ENCODE measurements around the gene ZNF814. TPM values are rescaled to one million over a fixed set of nuclear protein-coding genes. Genes with fewer than 3 reads are reported as not detected.
"Not testable (repeated sequence)": the region's sequence is repeated elsewhere in the genome, so short reads cannot be mapped to it uniquely, and the experiment has no call there.

ZNF814 gene
- total RNA-seq, 2 experiments from 2014 or later = 25.0 to 27.9 TPM

DNA sequence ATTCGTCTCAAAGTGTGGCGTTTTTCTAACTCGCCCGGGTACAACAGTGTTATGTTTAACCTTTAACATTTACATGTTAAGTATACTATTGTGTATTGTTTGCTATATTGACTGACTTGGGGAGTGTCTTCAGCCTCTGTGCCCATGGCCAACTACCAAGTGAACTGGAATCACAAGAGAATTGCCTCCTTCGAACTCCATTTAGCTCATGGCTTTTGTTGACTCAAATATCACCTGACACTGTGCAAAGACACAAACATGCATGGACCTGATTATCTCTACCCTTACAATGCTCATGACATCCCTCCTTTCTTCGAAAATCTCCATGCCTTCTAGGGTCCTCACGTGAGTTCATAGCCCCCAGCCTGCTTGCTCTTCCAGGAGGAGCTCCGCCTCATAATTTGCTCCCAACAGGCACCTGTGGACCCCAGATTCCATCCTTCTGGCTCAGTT is 704 bp downstream of the ZNF814 start:
- peaks cover 21% of the 10 kb centered on the region for H3K9me3 Mint-ChIP-seq
- DNase-seq = no peak
- H3K36me3 Mint-ChIP-seq (ENCODE audit: low read depth) = peaks cover 52% of the 10 kb centered on the region
- CTCF ChIA-PET = interaction anchor here (0.9 to 1.2 kb wide), 2 partner anchors 10 to 15 kb away, joined by 3 to 4 read pairs; no protein-coding TSS in a partner anchor
- peak overlapping the region; percentile 99 for H3K4me3 Mint-ChIP-seq
- H3K27ac Mint-ChIP-seq = peak overlapping the region; percentile 94
- H3K27me3 Mint-ChIP-seq = no peaks in the 10 kb centered on the region
- peaks cover 26% of the 10 kb centered on the region for H3K4me1 Mint-ChIP-seq (ENCODE audit: low read depth)
- POLR2A ChIA-PET = interaction anchor here (0.6 to 2.0 kb wide), 8 partner anchors 9 to 160 kb away, joined by 3 to 8 read pairs (median 5); partner anchors contain the start of genes ZNF256 and ZNF417
- intact Hi-C loops (cut with micrococcal nuclease) = no loop called here
- no peak for ATAC-seq
- TF ChIP-seq, protein P1, sequence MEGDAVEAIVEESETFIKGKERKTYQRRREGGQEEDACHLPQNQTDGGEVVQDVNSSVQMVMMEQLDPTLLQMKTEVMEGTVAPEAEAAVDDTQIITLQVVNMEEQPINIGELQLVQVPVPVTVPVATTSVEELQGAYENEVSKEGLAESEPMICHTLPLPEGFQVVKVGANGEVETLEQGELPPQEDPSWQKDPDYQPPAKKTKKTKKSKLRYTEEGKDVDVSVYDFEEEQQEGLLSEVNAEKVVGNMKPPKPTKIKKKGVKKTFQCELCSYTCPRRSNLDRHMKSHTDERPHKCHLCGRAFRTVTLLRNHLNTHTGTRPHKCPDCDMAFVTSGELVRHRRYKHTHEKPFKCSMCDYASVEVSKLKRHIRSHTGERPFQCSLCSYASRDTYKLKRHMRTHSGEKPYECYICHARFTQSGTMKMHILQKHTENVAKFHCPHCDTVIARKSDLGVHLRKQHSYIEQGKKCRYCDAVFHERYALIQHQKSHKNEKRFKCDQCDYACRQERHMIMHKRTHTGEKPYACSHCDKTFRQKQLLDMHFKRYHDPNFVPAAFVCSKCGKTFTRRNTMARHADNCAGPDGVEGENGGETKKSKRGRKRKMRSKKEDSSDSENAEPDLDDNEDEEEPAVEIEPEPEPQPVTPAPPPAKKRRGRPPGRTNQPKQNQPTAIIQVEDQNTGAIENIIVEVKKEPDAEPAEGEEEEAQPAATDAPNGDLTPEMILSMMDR (IDR thresholded peaks at IDR 0.05) = no peak

DNA sequence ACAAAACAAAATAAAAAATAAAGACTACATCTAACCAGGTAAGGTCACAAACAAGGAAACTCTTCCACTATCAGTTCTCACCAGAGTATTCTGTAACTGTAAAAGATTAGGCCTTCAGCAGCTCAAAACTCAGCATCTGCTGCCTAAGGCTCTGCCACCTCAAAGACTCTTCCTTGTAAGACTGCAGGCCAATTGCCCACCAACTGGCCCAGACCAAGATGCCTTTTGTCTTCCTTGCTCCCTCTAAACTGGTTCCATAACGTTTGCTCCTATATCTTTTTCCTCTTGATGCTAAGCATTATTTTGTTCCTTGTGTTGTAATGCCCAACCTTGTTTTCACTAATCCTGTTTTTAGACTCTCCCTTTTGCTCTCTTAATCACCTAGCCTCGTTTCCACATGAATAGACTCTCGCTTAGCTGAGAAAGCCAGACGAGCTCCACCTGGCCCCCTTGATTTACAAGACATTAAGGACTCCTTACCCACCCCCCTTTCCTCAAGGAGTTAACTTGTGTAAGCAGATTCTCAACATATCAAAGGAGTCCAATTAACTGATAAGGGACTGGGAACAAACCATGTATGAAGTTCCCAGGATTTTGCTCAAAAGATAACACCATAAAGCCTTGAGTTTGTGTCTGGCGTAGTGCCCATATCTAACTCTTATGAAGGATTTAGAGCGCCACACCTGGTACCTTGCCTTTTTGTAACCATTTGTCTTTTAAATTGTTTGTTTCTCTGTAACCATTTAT is 1.5 kb downstream of the ZNF814 start:
- Mint-ChIP-seq H3K27me3 (no peaks in the 10 kb centered on the region), H3K27ac (peak overlapping the region; percentile 94), H3K4me1 (ENCODE audit: low read depth) (peaks cover 29% of the 10 kb centered on the region), H3K4me3 (peak overlapping the region; percentile 99), H3K36me3 (ENCODE audit: low read depth) (peaks cover 60% of the 10 kb centered on the region), H3K9me3 (peaks cover 24% of the 10 kb centered on the region)
- intact Hi-C loops (cut with micrococcal nuclease) = no loop called here
- CTCF ChIA-PET = interaction anchor here (0.9 to 1.5 kb wide), 3 partner anchors 9 to 26 kb away, joined by 3 to 4 read pairs (median 3); no protein-coding TSS in a partner anchor
- DNase-seq (no peak), ATAC-seq (no peak)
- POLR2A ChIA-PET = interaction anchor here (0.6 to 2.0 kb wide), 8 partner anchors 10 to 557 kb away, joined by 3 to 8 read pairs (median 4); partner anchors contain the start of gene ZNF417
- TF ChIP-seq, protein P1 (IDR thresholded peaks at IDR 0.05) = no peak

DNA sequence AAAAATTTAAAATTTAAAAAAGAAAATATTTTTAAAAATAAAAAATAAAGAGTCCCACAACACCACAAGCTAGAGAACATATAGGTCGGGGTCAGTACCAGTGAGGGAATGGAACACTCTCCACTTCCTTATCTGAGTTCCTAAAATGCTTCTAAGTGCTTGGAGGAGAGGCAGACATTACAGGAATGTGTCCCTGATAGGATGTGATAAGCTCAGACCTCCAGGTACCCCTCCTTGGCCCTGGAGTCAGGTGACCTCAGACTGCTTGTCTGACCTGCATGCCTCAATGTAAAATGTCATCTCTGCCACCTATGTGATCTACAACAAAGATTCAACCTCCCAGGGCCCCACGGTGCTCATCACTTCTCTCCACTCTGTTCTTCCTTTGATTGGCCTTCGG is 2.8 kb downstream of the ZNF814 start:
- TF ChIP-seq, protein P1 (IDR thresholded peaks at IDR 0.05) = no peak
- H3K27me3 Mint-ChIP-seq = no peaks in the 10 kb centered on the region
- peaks cover 29% of the 10 kb centered on the region for H3K4me1 Mint-ChIP-seq (ENCODE audit: low read depth)
- DNase-seq (no peak), ATAC-seq (no peak)
- H3K36me3 Mint-ChIP-seq (ENCODE audit: low read depth) = peaks cover 60% of the 10 kb centered on the region
- intact Hi-C loops (cut with micrococcal nuclease) = no loop called here
- CTCF ChIA-PET = interaction anchor here (1.5 kb wide), 1 partner anchor 24 kb away, joined by 3 read pairs; no protein-coding TSS in a partner anchor
- H3K27ac Mint-ChIP-seq = no peak overlapping the region
- no peak overlapping the region for H3K4me3 Mint-ChIP-seq
- POLR2A ChIA-PET = interaction anchor here (1.6 kb wide), 1 partner anchor 558 kb away, joined by 3 read pairs; no protein-coding TSS in a partner anchor
- H3K9me3 Mint-ChIP-seq = peaks cover 24% of the 10 kb centered on the region

DNA sequence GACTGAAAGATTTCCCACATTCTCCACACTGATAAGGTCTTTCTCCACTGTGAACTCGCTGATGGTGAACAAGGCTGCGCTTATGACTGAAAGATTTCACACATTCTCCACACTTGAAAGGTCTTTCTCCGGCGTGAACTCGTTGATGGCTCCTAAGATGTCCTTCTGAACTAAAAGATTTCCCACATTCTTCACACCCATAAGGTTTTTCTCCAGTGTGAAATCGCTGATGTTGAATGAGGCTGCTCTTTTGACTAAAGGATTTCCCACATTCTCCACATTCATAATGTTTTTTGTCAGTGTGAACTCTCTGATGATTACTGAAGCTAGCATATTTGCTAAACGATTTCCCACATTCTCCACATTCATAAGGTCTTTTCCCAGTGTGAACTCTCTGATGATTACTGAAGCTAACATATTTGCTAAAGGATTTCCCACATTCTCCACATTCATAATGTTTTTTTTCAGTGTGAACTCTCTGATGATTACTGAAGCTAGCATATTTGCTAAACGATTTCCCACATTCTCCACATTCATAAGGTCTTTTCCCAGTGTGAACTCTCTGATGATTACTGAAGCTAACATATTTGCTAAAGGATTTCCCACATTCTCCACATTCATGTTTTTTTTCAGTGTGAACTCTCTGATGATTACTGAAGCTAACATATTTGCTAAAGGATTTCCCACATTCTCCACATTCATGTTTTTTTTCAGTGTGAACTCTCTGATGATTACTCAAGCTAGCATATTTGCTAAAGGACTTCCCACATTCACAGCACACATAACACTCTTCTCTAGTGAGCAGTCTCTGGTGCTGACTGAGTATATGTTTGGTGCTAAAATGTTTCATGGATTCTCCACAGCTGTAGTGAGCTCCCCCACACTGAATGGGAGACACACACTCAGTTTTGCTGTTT is 14.7 kb downstream of the ZNF814 start:
- H3K4me1 Mint-ChIP-seq (ENCODE audit: low read depth); CTCF ChIA-PET; intact Hi-C loops (cut with micrococcal nuclease); ATAC-seq; H3K27me3 Mint-ChIP-seq; H3K4me3 Mint-ChIP-seq; H3K27ac Mint-ChIP-seq; DNase-seq; POLR2A ChIA-PET: not testable (repeated sequence)
- Mint-ChIP-seq H3K9me3 (peaks cover 60% of the 10 kb centered on the region), H3K36me3 (ENCODE audit: low read depth) (peaks cover 88% of the 10 kb centered on the region)

DNA sequence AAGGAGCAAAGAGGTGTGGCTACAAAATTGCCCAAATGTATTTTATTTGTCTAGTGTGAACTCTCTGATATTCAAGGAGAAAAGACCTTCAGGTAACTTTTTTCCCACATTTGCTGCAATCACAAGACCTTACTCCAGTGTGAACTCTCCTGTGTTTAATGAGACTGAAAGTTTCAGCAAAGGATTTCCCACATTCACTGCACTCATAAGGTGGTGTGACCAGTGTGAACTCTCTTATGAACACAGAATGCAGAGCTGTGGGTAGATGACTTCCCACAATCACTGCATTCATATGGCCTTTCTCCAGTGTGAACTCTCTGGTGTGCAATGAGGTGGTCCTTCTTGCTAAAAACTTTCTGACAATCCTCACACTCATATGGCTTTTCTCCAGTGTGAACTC is 16.4 kb downstream of the ZNF814 start:
- POLR2A ChIA-PET = interaction anchor here (0.7 to 3.0 kb wide), 5 partner anchors 9 to 695 kb away, joined by 3 to 10 read pairs (median 4); partner anchors contain the start of gene ZNF587
- H3K4me1 Mint-ChIP-seq (ENCODE audit: low read depth) = no peaks in the 10 kb centered on the region
- CTCF ChIA-PET = no interaction called here
- DNase-seq = no peak
- no peak overlapping the region for H3K27ac Mint-ChIP-seq
- intact Hi-C loops (cut with micrococcal nuclease) = no loop called here
- peaks cover 58% of the 10 kb centered on the region for H3K9me3 Mint-ChIP-seq
- TF ChIP-seq, protein P1 (IDR thresholded peaks at IDR 0.05) = no peak
- H3K36me3 Mint-ChIP-seq (ENCODE audit: low read depth) = peaks cover 89% of the 10 kb centered on the region
- H3K4me3 Mint-ChIP-seq = no peak overlapping the region
- no peaks in the 10 kb centered on the region for H3K27me3 Mint-ChIP-seq
- no peak for ATAC-seq

All from activated CD8-positive, alpha-beta T cell treated with anti-CD3 and anti-CD28 coated beads for 36 hours (primary cell).